Left lung (tissue), 10 donors: ENCODE results near the gene KCNH2. TPM values are rescaled to one million over a fixed set of nuclear protein-coding genes. Genes with fewer than 3 reads are reported as not detected.

Experiments
- ATAC-seq: fragments of 200-7000 bp; cut with Tn5 transposase; one replicate; pipeline ENCODE4 v1.9.1; 2020; ENCODE audit warnings: moderate library complexity
- DNase-seq, 4 donors: peaks; one replicate each; pipeline ENCODE4 v3.0.0-alpha.2; 2013 to 2020
- H3K27ac ChIP-seq, 2 donors: fragments of 200-600 bp; sonication (generic) in 1 of 2; one replicate each; pipeline versions ENCODE4 v1.5.0 to v1.8.0; 2020 to 2021
- H3K27me3 ChIP-seq, 2 donors: fragments of 200-600 bp; sonication (generic) in 1 of 2; one replicate each; pipeline versions ENCODE4 v1.5.0 to v1.8.0; 2020 to 2021
- H3K36me3 ChIP-seq, 2 donors: fragments of 200-600 bp; sonication (generic) in 1 of 2; one replicate each; pipeline versions ENCODE4 v1.5.0 to v1.8.0; 2020 to 2021
- H3K4me1 ChIP-seq, 2 donors: fragments of 200-600 bp; one replicate each; pipeline ENCODE4 v1.8.0; 2021
- H3K4me3 ChIP-seq, 2 donors: fragments of 200-600 bp; sonication (generic) in 1 of 2; one replicate each; pipeline versions ENCODE4 v1.5.0 to v1.8.0; 2020 to 2021; ENCODE audit warnings: mild to moderate bottlenecking in 1 of 2
- H3K9me3 ChIP-seq, 2 donors: fragments of 200-600 bp; sonication (generic) in 1 of 2; one replicate each; pipeline versions ENCODE4 v1.5.0 to v1.8.0; 2020 to 2021
- CTCF ChIP-seq, 2 donors: fragments of 200-600 bp; sonication (generic) in 1 of 2; IDR thresholded peaks; one replicate each; pipeline versions ENCODE4 v1.5.0 to v1.8.0; 2021; ENCODE audit warnings: antibody characterized with exemption in 2 of 2
- intact Hi-C, 2 donors: fragments of 100-400 bp; cut with DNase I; formaldehyde crosslinking; loops; one replicate each; pipeline versions ENCODE4 v1.11.2 to v1.14.2; 2022
- polyA plus RNA-seq, 6 donors: library from polyadenylated mRNA; unstranded; fragments of 120-200 nt; gene quantifications; one replicate each; pipeline ENCODE4 v1.2.1, GENCODE V29; 2013; ENCODE audit not compliant: insufficient read length in 6 of 6
- total RNA-seq, 2 donors: library from RNA; stranded (reverse); fragmentation: NEBNext Ultra II Directional; extraction: Animal tissue kit (Norgen Biotek cat#: 25700); gene quantifications; one replicate each; pipeline ENCODE4 v1.2.1, GENCODE V29; 2021
- donor health status: DM: no; HTN: yes; CAD: no.
- donor health status: DM: no; HTN: no; CAD: no.

Gene KCNH2
- total and polyA plus RNA-seq, 8 donors = 0.82 to 5.3 (median 4.2) TPM

- ATAC-seq (no peak), DNase-seq (no peak)
- Histone ChIP-seq H3K36me3 (no peaks in the 10 kb centered on the region), H3K4me1 (peaks cover 0 to 7% of the 10 kb centered on the region in 2 donors), H3K27me3 (peaks cover 8 to 48% of the 10 kb centered on the region in 2 donors), H3K9me3 (peaks cover 0 to 4% of the 10 kb centered on the region in 2 donors), H3K27ac (no peak overlapping the region), H3K4me3 (no peak overlapping the region)
- TF ChIP-seq CTCF (IDR thresholded peaks at IDR 0.05) = no peak
- intact Hi-C loops = loop anchor here in 1 of 2 donors (5.0 to 10.0 kb wide), 2 partner anchors 91 to 219 kb away; no protein-coding TSS in a partner anchor
Measured at GRCh38 chr7:150895809-150896208, 82.3 kb downstream of the KCNH2 start.

Other genes with a start within 250 kb of the KCNH2 start
- gene GIMAP5, start 240.9 kb downstream of the KCNH2 start, total RNA-seq = 10 to 100 TPM in 1 of 2 donors, 1 to 10 TPM in 1; 9.8 to 37.8 TPM
- 10 to 100 TPM; 13.6 to 20.3 (median 16.9) TPM for gene GIMAP5, start 240.9 kb downstream of the KCNH2 start, polyA plus RNA-seq
- gene TMEM176B, start 178.0 kb downstream of the KCNH2 start, total RNA-seq = 10 to 100 TPM; 45.2 to 57.2 TPM
- gene TMEM176B, start 178.0 kb downstream of the KCNH2 start, polyA plus RNA-seq = 10 to 100 TPM in 4 of 6 donors, 1 to 10 TPM in 2; 6.1 to 18.3 (median 12.2) TPM
- 10 to 100 TPM; 44.7 to 48.8 TPM for gene TMEM176A, start 177.6 kb downstream of the KCNH2 start, total RNA-seq
- gene TMEM176A, start 177.6 kb downstream of the KCNH2 start, polyA plus RNA-seq = 1 to 10 TPM; 2.7 to 7.8 (median 5.4) TPM
- under 1 TPM; 0.34 to 0.70 TPM for gene AOC1, start 125.8 kb downstream of the KCNH2 start, total RNA-seq
- gene AOC1, start 125.8 kb downstream of the KCNH2 start, polyA plus RNA-seq = 1 to 10 TPM in 2 of 6 donors, under 1 TPM in 4; 0.47 to 1.2 (median 0.69) TPM
- gene NOS3, start 12.7 kb upstream of the KCNH2 start, total RNA-seq = 10 to 100 TPM; 12.1 to 21.8 TPM
- gene NOS3, start 12.7 kb upstream of the KCNH2 start, polyA plus RNA-seq = 10 to 100 TPM in 2 of 6 donors, 1 to 10 TPM in 4; 7.5 to 11.3 (median 9.7) TPM
- under 1 TPM; 0.68 to 0.70 TPM for gene ATG9B, start 46.2 kb upstream of the KCNH2 start, total RNA-seq
- 1 to 10 TPM; 3.4 to 7.1 (median 3.8) TPM for gene ATG9B, start 46.2 kb upstream of the KCNH2 start, polyA plus RNA-seq
- 10 to 100 TPM; 47.5 to 52.1 TPM for gene ABCB8, start 50.1 kb upstream of the KCNH2 start, total RNA-seq
- 10 to 100 TPM; 20.5 to 32.8 (median 22.4) TPM for gene ABCB8, start 50.1 kb upstream of the KCNH2 start, polyA plus RNA-seq
- 1 to 10 TPM; 2.7 to 3.5 TPM for gene ASIC3, start 70.2 kb upstream of the KCNH2 start, total RNA-seq
- gene ASIC3, start 70.2 kb upstream of the KCNH2 start, polyA plus RNA-seq = 1 to 10 TPM; 2.3 to 6.0 (median 3.4) TPM
- gene CDK5, start 79.6 kb upstream of the KCNH2 start, total RNA-seq = 10 to 100 TPM; 15.6 to 17.1 TPM
- gene CDK5, start 79.6 kb upstream of the KCNH2 start, polyA plus RNA-seq = 10 to 100 TPM; 13.8 to 15.7 (median 14.3) TPM
- 100 to 1,000 TPM; 191 to 205 TPM for gene SLC4A2, start 81.3 kb upstream of the KCNH2 start, total RNA-seq
- 100 to 1,000 TPM in 3 of 6 donors, 10 to 100 TPM in 3; 81.7 to 134 (median 100) TPM for gene SLC4A2, start 81.3 kb upstream of the KCNH2 start, polyA plus RNA-seq
- gene FASTK, start 102.5 kb upstream of the KCNH2 start, total RNA-seq = 10 to 100 TPM; 63.5 to 65.7 TPM
- 10 to 100 TPM; 38.2 to 60.7 (median 48.3) TPM for gene FASTK, start 102.5 kb upstream of the KCNH2 start, polyA plus RNA-seq
- 10 to 100 TPM; 39.6 to 49.1 TPM for gene TMUB1, start 105.2 kb upstream of the KCNH2 start, total RNA-seq
- 10 to 100 TPM; 21.2 to 30.9 (median 23.0) TPM for gene TMUB1, start 105.2 kb upstream of the KCNH2 start, polyA plus RNA-seq
- 100 to 1,000 TPM; 161 to 167 TPM for gene AGAP3, start 108.2 kb upstream of the KCNH2 start, total RNA-seq
- gene AGAP3, start 108.2 kb upstream of the KCNH2 start, polyA plus RNA-seq = 100 to 1,000 TPM in 2 of 6 donors, 10 to 100 TPM in 4; 83.3 to 103 (median 98.7) TPM
- not detected for gene GBX1, start 189.4 kb upstream of the KCNH2 start, total RNA-seq
- gene GBX1, start 189.4 kb upstream of the KCNH2 start, polyA plus RNA-seq = under 1 TPM in 3 of 6 donors, not detected in 3; 0.24 to 0.42 (median 0.28) TPM
- not detected for gene ASB10, start 208.9 kb upstream of the KCNH2 start, total RNA-seq
- gene ASB10, start 208.9 kb upstream of the KCNH2 start, polyA plus RNA-seq = not detected
- not detected for gene H2BK1, start 232.2 kb upstream of the KCNH2 start, total RNA-seq
- gene H2BK1, start 232.2 kb upstream of the KCNH2 start, polyA plus RNA-seq = not detected
- 10 to 100 TPM; 27.1 to 40.6 TPM for gene ABCF2, start 248.9 kb upstream of the KCNH2 start, total RNA-seq
- gene ABCF2, start 248.9 kb upstream of the KCNH2 start, polyA plus RNA-seq = 10 to 100 TPM; 20.3 to 31.6 (median 24.1) TPM